ENCODE results near the gene DNAH2.

Gene DNAH2

GRCh38 chr17:7852919-7853690, 135.6 kb downstream of the DNAH2 start:
- peak in 1 of 3 donors; percentile 30 for DNase-seq

DNA sequence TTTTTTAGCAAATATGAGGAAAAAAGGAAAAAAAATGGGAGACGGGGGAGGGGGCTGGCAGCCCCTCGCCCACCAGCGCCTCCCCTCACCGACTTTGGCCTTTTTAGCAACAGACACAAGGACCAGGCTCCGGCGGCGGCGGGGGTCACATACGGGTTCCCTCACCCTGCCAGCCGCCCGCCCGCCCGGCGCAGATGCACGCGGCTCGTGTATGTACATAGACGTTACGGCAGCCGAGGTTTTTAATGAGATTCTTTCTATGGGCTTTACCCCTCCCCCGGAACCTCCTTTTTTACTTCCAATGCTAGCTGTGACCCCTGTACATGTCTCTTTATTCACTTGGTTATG, 136.1 kb downstream of the DNAH2 start:
- peak in 1 of 3 donors; percentile 9 for DNase-seq

DNA sequence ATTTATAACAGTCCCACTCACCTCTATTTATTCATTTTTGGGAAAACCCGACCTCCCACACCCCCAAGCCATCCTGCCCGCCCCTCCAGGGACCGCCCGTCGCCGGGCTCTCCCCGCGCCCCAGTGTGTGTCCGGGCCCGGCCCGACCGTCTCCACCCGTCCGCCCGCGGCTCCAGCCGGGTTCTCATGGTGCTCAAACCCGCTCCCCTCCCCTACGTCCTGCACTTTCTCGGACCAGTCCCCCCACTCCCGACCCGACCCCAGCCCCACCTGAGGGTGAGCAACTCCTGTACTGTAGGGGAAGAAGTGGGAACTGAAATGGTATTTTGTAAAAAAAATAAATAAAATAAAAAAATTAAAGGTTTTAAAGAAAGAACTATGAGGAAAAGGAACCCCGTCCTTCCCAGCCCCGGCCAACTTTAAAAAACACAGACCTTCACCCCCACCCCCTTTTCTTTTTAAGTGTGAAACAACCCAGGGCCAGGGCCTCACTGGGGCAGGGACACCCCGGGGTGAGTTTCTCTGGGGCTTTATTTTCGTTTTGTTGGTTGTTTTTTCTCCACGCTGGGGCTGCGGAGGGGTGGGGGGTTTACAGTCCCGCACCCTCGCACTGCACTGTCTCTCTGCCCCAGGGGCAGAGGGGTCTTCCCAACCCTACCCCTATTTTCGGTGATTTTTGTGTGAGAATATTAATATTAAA, 136.7 kb downstream of the DNAH2 start:
- peak in 1 of 3 donors; percentile 6 for DNase-seq

DNA sequence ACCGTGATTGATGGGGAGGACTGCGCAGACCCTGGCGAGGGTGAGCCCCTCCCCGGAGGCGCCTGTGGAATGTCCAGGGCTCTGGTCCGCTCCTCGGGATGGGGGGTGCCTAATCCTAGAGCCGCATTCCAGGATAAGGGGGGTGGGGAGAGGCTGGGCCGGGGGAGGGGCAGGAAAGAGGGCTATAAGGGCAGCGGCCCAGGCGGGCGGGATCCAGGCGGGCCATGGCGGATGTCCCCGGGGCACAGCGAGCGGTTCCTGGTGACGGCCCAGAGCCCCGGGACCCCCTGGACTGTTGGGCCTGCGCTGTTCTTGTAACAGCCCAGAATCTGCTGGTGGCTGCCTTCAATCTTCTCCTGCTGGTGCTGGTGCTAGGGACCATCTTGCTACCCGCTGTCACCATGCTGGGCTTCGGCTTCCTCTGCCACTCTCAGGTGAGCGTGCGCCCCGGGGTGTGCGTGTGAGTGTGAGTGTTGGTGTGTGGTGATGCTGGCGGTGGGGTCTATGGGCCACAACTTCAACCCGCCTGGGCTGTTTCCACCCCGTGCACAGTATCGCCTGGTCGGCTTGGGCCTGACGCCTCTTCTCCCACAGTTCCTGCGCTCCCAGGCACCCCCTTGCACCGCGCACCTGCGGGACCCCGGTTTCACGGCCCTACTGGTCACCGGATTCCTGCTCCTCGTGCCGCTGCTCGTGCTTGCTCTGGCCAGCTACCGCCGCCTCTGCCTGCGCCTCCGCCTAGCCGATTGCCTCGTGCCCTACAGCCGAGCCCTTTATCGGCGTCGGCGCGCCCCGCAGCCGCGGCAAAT, 137.5 kb downstream of the DNAH2 start, which contains the start of gene TMEM88:
Gene TMEM88, plus strand, starts transcription at position 216 of the 809 bp plus-strand sequence. Its CDS starts 9 bp downstream, at position 225.
- DNase-seq: peak in 1 of 3 donors; percentile 21

DNA sequence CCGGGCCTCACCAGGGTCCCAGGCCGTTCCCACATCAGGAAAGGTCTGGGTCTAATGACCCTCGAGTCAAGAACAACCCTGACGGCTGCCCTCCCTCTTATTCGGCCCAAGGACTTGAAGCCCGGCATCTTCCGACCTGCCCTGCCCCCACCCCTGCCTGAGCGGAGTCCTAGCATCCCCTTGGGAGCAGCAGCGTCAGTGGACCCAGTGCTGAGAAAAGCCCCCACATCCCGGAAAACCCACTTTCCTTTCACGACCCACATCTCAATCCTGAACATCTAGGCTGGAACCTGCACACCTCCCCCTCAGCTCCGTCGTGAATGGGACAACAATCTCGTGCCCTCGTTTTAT, 138.1 kb downstream of the DNAH2 start:
- peak in 1 of 3 donors; percentile 35 for DNase-seq

DNA sequence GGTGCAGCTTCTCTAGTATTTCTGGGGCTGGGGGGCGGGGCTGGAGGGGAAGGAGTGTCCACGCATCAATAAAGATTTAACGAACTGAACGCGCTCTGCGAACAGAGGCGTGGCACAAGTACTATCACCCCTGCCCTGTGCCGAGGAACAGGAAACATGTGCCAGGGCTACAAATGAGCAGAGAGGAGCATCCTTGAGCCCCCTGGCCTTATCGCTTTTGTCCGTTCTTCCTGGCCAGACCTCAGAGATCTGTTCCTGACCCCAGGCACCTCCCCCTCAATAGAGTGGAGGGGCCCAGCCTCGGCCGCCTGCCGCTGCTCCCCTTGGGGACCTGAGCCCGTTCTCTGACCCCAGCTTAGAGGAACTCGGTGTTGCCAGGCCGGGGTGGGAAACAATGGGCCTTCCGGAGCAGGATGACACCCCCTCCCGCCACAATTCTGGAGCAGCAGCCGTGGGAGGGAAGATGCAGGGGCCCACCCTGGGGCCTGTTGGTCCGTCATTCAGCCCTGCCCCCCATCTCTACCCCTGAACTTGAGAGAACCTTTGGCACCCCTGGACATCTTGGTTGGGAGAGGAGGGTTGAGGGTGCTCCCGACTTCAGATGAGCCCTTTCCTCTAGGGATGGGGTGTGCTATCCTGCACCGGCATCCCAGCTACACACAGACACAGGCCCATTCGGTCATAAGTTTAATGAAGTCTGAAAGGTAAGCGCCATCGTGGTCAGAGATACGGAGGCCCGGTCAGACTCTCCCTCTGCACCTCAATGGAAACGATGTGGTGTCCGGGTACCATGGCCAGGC, 138.7 kb downstream of the DNAH2 start:
- DNase-seq: peak; percentile 42 to 64 (median 47)

DNA sequence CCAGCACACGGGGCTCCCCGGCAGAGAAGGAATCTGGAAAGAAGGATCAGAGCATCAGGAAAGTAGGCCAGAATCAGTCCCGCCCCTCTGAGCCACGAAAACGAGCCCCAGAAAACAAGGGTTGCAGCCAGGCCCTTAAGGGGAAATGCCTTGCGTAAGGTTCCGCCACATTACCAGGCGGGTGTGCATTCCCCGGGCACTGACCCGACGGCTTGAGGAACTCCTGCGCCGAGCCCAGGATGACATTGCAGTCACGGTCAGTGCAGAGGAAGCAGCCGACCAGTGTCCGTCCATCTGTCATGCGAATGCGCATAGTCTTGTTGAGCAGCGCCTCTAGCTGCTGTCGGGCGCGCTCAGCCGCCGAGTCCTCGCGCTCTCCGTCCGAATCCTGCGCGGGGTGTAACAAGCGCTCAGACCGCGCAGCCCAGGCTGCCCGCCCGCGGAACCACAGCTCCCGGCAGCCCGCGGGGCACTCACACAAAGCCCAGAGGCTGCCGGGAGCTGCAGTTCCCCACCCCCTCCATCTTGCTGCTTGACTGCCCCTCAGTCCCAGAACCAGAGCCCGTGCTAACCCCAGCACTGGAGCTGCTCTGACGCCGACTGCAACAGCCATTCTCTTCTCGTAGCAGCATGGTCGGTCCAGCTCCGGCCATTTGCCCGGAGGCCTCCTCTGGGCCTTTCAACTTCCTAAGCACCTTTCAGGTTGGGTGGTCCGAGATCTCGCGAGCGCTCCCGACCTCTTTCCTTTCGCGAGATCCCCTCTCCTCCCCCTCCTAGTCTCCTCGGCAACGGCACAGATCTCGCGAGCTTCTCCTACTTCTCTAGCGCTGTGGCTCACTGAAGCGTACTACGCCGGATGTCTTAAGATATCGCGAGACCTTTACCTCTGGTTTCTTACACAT, 139.5 kb downstream of the DNAH2 start, which contains the start of gene NAA38:
Gene NAA38, minus strand, starts transcription at position 749 of the 902 bp plus-strand sequence. Its CDS starts 96 bp downstream, at position 653.
- peak; percentile 93 to 97 (median 97) for DNase-seq

DNA sequence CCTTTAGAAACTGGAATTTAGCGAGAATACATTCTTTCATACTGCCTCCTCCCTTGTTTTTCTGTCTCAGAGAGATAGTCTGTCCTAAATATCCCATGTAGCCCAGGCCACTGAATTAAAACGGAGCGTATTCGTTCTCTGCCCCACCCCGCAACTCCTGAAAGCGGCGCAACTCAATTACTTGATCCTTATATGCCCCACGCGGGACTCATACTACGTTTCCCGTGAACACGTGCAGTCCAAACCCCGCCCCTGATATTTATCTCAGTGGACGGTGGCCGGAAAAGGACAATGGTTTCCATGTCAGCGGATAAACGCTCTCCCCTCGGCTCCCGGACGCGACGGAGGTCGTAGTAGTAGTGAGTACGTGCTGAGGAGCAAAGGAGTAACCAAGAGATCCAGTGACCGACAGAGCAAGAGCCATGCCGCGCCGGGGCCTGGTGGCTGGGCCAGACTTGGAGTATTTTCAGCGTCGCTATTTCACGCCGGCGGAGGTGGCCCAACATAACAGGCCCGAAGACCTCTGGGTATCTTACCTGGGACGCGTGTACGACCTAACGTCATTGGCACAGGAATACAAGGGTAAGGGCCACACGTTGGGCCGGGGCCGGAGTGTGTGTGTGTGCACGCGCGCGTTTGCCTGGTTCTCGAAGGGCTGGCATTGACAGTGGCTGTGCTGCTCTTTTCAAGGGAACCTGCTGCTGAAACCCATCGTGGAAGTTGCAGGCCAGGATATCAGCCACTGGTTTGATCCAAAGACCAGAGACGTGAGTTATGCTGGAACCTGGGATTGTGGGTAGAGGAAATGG, 140.4 kb downstream of the DNAH2 start, which contains the start of gene CYB5D1:
Gene CYB5D1, plus strand, starts transcription at position 291 of the 809 bp plus-strand sequence. Its CDS starts 132 bp downstream, at position 423.
- DNase-seq: peak; percentile 89 to 92 (median 91)

GRCh38 chr17:7858522-7858810, 140.9 kb downstream of the DNAH2 start:
- DNase-seq: peak; percentile 59 to 66 (median 61)

- DNase-seq: peak in 1 of 3 donors; percentile 10
These were observed 141.5 kb downstream of the DNAH2 start for GRCh38 chr17:7859028-7859427.

DNA sequence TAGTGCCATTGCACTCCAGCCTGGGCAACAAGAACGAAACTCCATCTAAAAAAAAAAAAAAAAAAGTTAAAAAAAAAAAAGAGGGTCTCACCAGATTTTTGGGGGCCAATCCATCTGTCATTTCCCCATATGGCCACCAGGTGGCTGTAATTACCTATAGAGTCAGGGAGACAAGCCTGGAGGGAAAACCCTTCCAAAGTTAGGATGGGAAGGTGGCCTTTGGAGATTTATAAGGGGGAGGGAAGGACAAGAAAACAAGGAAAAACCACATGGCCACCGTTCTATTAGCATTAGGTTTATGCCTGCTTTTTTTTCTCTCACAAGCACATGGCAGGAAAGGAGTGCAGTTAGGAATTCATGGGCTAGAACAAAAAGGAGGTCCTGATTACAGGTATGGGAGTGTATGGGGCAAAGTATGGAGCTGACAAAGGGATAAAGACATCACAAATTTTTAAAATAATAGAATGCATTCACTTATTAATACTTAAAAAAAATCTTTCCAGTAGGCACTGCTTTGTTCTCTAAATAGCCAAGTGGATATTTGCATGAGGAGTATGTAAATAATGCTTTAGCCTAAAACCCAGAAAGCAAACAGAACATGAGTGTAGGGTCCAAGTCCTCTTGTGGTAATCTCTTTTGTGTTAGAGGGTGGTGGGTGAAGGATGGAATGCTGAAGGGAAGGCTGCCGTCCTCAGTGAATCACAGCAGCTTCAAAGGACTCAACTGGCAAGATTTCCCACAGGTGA, 145.3 kb downstream of the DNAH2 start:
- peak; percentile 49 to 53 (median 51) for DNase-seq

DNA sequence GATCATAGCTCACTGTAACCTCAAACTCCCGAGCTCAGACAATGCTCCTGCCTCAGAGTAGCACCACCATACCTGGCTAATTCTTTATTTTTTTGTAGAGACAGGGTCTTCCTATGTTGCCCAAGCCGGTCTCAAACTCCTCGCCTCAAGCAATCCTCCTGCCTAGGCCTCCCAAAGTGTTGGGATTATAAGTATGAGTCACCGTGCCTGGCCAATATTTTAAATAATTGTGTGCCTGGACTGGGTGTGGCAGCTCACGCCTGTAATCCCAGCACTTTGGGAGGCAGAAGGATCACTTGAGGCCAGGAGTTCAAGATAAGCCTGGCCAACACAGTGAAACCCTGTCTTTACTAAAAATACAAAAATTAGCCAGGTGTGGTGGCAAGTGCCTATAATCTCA, 146.8 kb downstream of the DNAH2 start:
- DNase-seq: peak in 1 of 3 donors; percentile 11

DNA sequence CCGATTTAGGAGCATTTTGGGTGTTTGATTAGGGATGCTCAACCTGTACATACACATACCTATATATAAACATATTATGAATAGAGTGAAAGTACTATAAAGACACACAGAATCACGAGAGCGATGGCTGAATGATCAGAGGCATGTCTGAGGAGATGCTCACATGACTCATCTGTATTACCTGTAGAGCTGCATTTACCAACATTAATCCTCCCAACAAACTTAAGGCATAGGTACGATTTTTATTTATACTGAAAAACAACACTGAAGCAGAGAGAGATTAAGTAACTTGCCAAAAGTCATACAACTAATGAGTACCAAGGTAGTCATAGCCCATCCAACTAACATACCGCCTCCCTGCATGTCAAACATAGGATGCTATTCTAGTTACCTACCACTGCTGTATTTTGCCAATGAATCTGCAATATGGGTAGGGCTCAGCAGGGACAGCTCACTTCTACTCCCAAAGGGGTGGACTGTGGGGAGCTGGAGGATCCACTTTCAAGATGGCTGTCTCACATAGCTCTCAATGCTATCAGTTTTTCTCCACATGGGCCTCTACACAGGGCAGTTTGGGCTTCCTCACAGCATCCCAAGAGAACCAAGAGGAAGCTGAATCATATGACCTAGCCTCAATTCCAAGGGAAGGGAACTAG, 147.6 kb downstream of the DNAH2 start:
- peak in 1 of 3 donors; percentile 26 for DNase-seq

DNA sequence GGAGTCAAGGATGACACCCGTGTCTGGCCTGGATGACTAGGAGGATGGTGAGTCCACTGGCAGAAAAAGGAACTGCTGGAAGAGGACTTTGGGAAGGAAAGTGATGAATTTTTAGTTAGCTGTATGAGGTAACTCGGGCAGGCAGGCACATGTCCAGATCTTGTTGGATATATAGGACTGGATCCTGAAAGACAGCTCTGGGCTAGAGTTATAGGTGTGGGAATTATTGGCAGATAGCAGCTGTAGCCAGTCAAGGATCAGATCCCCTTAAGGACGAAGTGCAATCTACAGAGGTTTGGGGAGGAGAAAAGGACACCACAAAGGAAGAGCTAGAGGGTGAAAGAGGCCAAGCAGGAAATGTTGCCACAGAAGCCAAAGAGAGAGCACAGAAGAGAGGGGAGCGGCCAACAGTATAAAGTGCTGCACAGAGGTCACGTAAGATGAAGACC, 150.4 kb downstream of the DNAH2 start:
- DNase-seq: peak in 2 of 3 donors; percentile 61

DNA sequence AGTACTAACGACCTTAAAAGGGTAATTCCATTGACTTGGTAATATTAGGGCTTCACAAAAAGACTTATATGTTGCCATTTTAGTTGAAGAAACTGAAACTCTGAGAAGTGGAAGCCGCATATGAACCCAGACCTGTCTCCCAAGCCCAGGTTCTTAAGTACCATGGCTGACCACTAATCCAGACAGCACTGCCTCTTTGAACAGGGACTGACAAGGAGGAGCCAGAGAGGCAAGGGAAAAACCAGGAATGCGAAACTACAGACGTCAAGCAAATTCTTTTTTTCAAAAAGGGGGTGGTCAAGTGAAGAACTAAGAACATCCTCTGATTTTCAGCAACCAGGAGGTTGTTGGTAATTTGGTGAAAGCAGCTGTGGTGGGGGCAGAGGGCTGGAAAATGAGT, 155.5 kb downstream of the DNAH2 start:
- peak in 2 of 3 donors; percentile 38 to 43 for DNase-seq

- no peak for DNase-seq
These were observed 158.3 kb downstream of the DNAH2 start for GRCh38 chr17:7875804-7876370.

DNA sequence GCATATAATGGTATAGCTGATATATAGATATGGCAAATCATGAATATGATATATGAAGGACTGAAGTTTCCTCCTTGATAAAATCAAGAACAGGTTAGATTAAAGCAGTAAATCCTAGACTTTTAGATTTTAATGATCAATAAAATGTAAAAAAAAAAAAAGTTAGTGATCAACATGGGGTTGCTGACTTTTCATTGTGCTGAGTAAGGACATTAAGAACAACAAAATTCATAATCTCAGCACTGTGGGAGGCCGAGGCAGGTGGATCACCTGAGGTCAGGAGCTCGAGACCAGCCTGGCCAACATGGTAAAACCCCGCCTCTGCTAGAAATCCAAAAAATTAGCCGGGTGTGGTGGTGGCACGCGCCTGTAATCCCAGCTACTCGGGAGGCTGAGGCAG, 160.7 kb downstream of the DNAH2 start:
- DNase-seq: no peak

DNA sequence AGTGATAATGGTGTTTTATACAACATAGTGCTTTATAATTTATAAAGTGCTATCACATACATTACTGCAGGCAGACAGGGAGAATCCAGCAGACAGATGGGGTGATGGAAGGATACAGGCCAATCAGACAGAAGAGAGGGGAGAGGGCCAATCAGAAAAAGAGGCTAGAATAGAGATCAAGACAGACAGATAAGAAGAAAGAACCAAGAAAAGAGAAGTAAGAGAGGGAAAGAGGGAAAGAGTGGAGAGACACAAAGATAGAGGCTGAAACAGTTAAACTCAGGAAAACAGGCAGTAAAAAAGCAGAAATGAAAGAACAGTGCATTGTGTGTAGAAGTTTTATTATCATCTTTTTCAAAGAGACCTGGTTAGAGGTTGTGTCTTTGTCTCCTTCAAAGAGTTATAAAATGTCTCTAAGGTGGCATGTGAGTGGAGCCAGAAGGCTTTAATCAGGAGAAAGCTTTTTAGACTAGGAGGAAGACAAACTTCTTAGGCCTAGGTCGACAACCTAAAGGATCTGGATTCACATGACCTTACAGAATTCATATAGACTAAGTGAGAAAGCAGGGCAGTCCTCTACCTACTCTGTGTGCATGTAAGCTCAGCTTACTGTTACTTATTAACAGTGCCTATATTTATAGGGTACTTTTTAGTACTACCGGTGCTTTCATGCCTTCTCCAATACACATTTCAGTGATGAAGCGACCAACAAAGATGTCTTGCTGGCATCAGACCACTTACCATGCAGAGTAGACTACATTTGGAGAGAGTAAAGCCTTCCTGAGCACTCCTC, 162.7 kb downstream of the DNAH2 start:
- no peak for DNase-seq

All from suppressor macrophage treated with lipopolysaccharide for 1 hour (primary cell).